NCI-H2107 treated with DMSO at 0.1 percent for 48 hours (cell line): ENCODE data around the gene FDX2.
A peak's percentile ranks its signal among the peaks of the same experiment; 100 is the strongest.

ENCODE experiments used
- DNase-seq: peaks from one replicate; lab custom pipeline; 2025; ENCODE audit not compliant: unreplicated experiment; lab: John Stamatoyannopoulos, UW

The FDX2 gene

GRCh38 chr19:10333758-10334587 is 18.2 kb upstream of the FDX2 start:
- no peak for DNase-seq

- peak; percentile 83 for DNase-seq
These were observed 17.3 kb upstream of the FDX2 start, which contains the start of gene RAVER1 for GRCh38 chr19:10332965-10333757. Gene RAVER1 (minus strand): TSS chr19:10333529. CDS start chr19:10333507, 22 bp downstream.

GRCh38 chr19:10332158-10332964 is 16.5 kb upstream of the FDX2 start:
- DNase-seq = no peak

GRCh38 chr19:10329555-10329954 is 13.7 kb upstream of the FDX2 start:
- no peak for DNase-seq

GRCh38 chr19:10328558-10329429 is 13.0 kb upstream of the FDX2 start:
- DNase-seq = no peak

GRCh38 chr19:10327793-10328192 is 12.0 kb upstream of the FDX2 start:
- no peak for DNase-seq

GRCh38 chr19:10325732-10326131 is 9.9 kb upstream of the FDX2 start:
- DNase-seq = no peak

- DNase-seq = no peak
These were observed 6.3 kb upstream of the FDX2 start for GRCh38 chr19:10321874-10322835.

GRCh38 chr19:10321417-10321797 is 5.6 kb upstream of the FDX2 start:
- no peak for DNase-seq

GRCh38 chr19:10320602-10321416 is 5.0 kb upstream of the FDX2 start:
- no peak for DNase-seq

GRCh38 chr19:10318807-10319682 is 3.2 kb upstream of the FDX2 start:
- no peak for DNase-seq

- DNase-seq = no peak
These were observed 2.1 kb upstream of the FDX2 start for GRCh38 chr19:10317857-10318462.

GRCh38 chr19:10317045-10317856 is 1.4 kb upstream of the FDX2 start:
- no peak for DNase-seq

- no peak for DNase-seq
These were observed 622 bp upstream of the FDX2 start for GRCh38 chr19:10316229-10317044.

GRCh38 chr19:10309423-10309822 is 6.4 kb downstream of the FDX2 start, which contains the start of gene ZGLP1:
Gene ZGLP1 (minus strand): TSS chr19:10309815.
- DNase-seq = no peak
